SK-N-SH (cell line): Measurements from ENCODE around the gene PPIH. TPM values are rescaled to one million over a fixed set of nuclear protein-coding genes. Genes with fewer than 3 reads are reported as not detected.
"Not testable (repeated sequence)": the region's sequence is repeated elsewhere in the genome, so short reads cannot be mapped to it uniquely, and the experiment has no call there.

Experiments
- CTCF ChIA-PET: fragments of 300-600, 350-600 bp; formaldehyde crosslinking; extraction: SDS; loops from one replicate; lab custom pipeline; 2021; lab: Yijun Ruan, JAX
- POLR2A ChIA-PET: fragments of 350-600 bp; sonication (Branson Sonifier 250); formaldehyde crosslinking; extraction: SDS; loops from one replicate; lab custom pipeline; 2020; ENCODE audit warnings: antibody characterized with exemption, inconsistent platforms; lab: Yijun Ruan, JAX
- DNase-seq: peaks from one replicate; pipeline ENCODE4 v3.0.0; 2012
- H2AFZ ChIP-seq: fragments of 200-600 bp; sonication (generic); 2 replicates; pipeline ENCODE4 v1.8.1; 2016; ENCODE audit warnings: antibody characterized with exemption, mild to moderate bottlenecking, low read depth
- H3F3A ChIP-seq: fragments of 200-600 bp; sonication (generic); replicated peaks from 2 replicates; pipeline ENCODE3; 2016; ENCODE audit warnings: antibody characterized with exemption, mild to moderate bottlenecking; ENCODE audit not compliant: insufficient read depth
- H3K27ac ChIP-seq, 2 experiments: fragments of 200-500 bp in 1 of 2; fragments of 200-600 bp in 1 of 2; sonication (Bioruptor generic) in 1 of 2; sonication (generic), shearing (Covaris generic) in 1 of 2; 2 replicates each; pipeline versions ENCODE4 v1.5.1 to v1.6.1; 2014 to 2016; ENCODE audit warnings: low read depth in 2 of 2, inconsistent platforms in 1 of 2, low read length in 1 of 2, mild to moderate bottlenecking in 1 of 2, mixed read lengths in 1 of 2
- H3K27me3 ChIP-seq: fragments of 200-600 bp; sonication (generic), shearing (Covaris generic); 2 replicates; pipeline ENCODE4 v1.6.1; 2016; ENCODE audit warnings: mixed run types; ENCODE audit not compliant: insufficient read depth
- H3K36me3 ChIP-seq, 2 experiments: fragments of 200-500 bp in 1 of 2; fragments of 200-600 bp in 1 of 2; sonication (Bioruptor generic) in 1 of 2; sonication (generic) in 1 of 2; replicated peaks in 1 of 2; 2 replicates each; pipeline versions ENCODE3 to v1.5.1; 2014 to 2016; ENCODE audit warnings: low read length in 1 of 2, mild to moderate bottlenecking in 1 of 2; ENCODE audit not compliant: insufficient read depth in 2 of 2, control insufficient read depth in 1 of 2
- H3K4me1 ChIP-seq, 2 experiments: fragments of 200-500 bp in 1 of 2; fragments of 200-600 bp in 1 of 2; sonication (Bioruptor generic) in 1 of 2; sonication (generic), shearing (Covaris generic) in 1 of 2; 2 replicates each; pipeline versions ENCODE4 v1.5.1 to v1.6.1; 2014 to 2016; ENCODE audit warnings: low read depth in 1 of 2, low read length in 1 of 2, mixed run types in 1 of 2; ENCODE audit not compliant: insufficient read depth in 2 of 2, control insufficient read depth in 1 of 2
- H3K4me2 ChIP-seq: fragments of 200-600 bp; sonication (generic), shearing (Covaris generic); 2 replicates; pipeline ENCODE4 v1.6.1; 2017; ENCODE audit warnings: mixed run types
- H3K4me3 ChIP-seq, 2 experiments: fragments of 200-500 bp in 1 of 2; fragments of 200-600 bp in 1 of 2; sonication (Bioruptor generic) in 1 of 2; sonication (generic), shearing (Covaris generic) in 1 of 2; 2 replicates each; pipeline versions ENCODE4 v1.5.1 to v1.8.1; 2014 to 2016; ENCODE audit warnings: low read depth in 2 of 2, inconsistent platforms in 1 of 2, low read length in 1 of 2, mild to moderate bottlenecking in 1 of 2, mixed read lengths in 1 of 2, moderate library complexity in 1 of 2
- H3K79me2 ChIP-seq: fragments of 200-600 bp; sonication (generic); 2 replicates; pipeline ENCODE4 v1.8.1; 2017; ENCODE audit warnings: mild to moderate bottlenecking; ENCODE audit not compliant: insufficient read depth
- H3K9ac ChIP-seq: fragments of 200-600 bp; sonication (generic); 2 replicates; pipeline ENCODE4 v1.6.1; 2017; ENCODE audit warnings: mixed run types
- H3K9me2 ChIP-seq: fragments of 200-600 bp; sonication (generic); 2 replicates; pipeline ENCODE4 v1.6.1; 2017; ENCODE audit warnings: mixed run types
- H3K9me3 ChIP-seq: fragments of 200-600 bp; sonication (generic); 2 replicates; pipeline ENCODE4 v1.6.1; 2017; ENCODE audit warnings: mixed run types, mild to moderate bottlenecking, moderate library complexity
- H4K20me1 ChIP-seq: fragments of 200-600 bp; sonication (generic); 2 replicates; pipeline ENCODE4 v1.6.1; 2017; ENCODE audit warnings: mild to moderate bottlenecking, mixed run types; ENCODE audit not compliant: insufficient read depth
- CHD2 ChIP-seq: fragments of 150-350 bp; IDR thresholded peaks from 2 replicates; pipeline ENCODE4 v1.6.1; 2018; ENCODE audit warnings: low read length; ENCODE audit not compliant: partially characterized antibody
- ELF1 ChIP-seq: IDR thresholded peaks from 2 replicates; pipeline ENCODE4 v1.4.0; 2012
- EZH2phosphoT487 ChIP-seq: fragments of 200-600 bp; sonication (generic); IDR thresholded peaks from 2 replicates; pipeline ENCODE4 v1.6.1; 2017; ENCODE audit warnings: low read depth, mixed run types, mild to moderate bottlenecking, antibody characterized with exemption, moderate library complexity, borderline replicate concordance
- FOSL2 ChIP-seq: IDR thresholded peaks from 2 replicates; pipeline ENCODE4 v1.4.0; 2012; ENCODE audit warnings: low read depth, mild to moderate bottlenecking, moderate library complexity, borderline replicate concordance
- FOXJ3 ChIP-seq: sonication (generic); formaldehyde crosslinking; IDR thresholded peaks from 2 replicates; pipeline ENCODE4 v1.5.1; 2020; ENCODE audit warnings: mild to moderate bottlenecking, missing genetic modification reagents
- GABPA ChIP-seq: IDR thresholded peaks from 2 replicates; pipeline ENCODE4 v1.4.0; 2012; ENCODE audit warnings: low read depth, mild to moderate bottlenecking
- GATA2 ChIP-seq: sonication (generic); formaldehyde crosslinking; IDR thresholded peaks from 2 replicates; pipeline ENCODE4 v1.5.0; 2020; ENCODE audit warnings: mild to moderate bottlenecking, missing genetic modification reagents
- JUND ChIP-seq: IDR thresholded peaks from 2 replicates; pipeline ENCODE4 v1.4.0; 2012
- MEF2A ChIP-seq: IDR thresholded peaks from 2 replicates; pipeline ENCODE4 v1.4.0; 2012; ENCODE audit warnings: low read depth, borderline replicate concordance
- POLR2AphosphoS5 ChIP-seq: IDR thresholded peaks from 2 replicates; pipeline ENCODE4 v1.6.1; 2012; ENCODE audit warnings: low read depth, low read length
- RAD21 ChIP-seq: IDR thresholded peaks from 2 replicates; pipeline ENCODE4 v1.6.1; 2012; ENCODE audit warnings: mild to moderate bottlenecking, low read length
- RCOR1 ChIP-seq: fragments of 150-350 bp; IDR thresholded peaks from 2 replicates; pipeline ENCODE4 v1.6.1; 2017; ENCODE audit warnings: antibody characterized with exemption, low read length
- RFX5 ChIP-seq: IDR thresholded peaks from 2 replicates; pipeline ENCODE4 v1.6.1; 2012; ENCODE audit warnings: mild to moderate bottlenecking, improper control_type of control experiment, low read length
- RXRA ChIP-seq: IDR thresholded peaks from 2 replicates; pipeline ENCODE4 v1.4.0; 2012; ENCODE audit warnings: low read depth, mild to moderate bottlenecking, borderline replicate concordance
- SMC3 ChIP-seq: IDR thresholded peaks from 2 replicates; pipeline ENCODE4 v1.6.1; 2012; ENCODE audit warnings: low read depth, low read length, improper control_type of control experiment
- TEAD4 ChIP-seq: IDR thresholded peaks from 2 replicates; pipeline ENCODE4 v1.4.0; 2012; ENCODE audit warnings: mild to moderate bottlenecking, borderline replicate concordance; ENCODE audit not compliant: insufficient read depth
- YY1 ChIP-seq: IDR thresholded peaks from 2 replicates; pipeline ENCODE4 v1.4.0; 2012; ENCODE audit warnings: low read depth, mild to moderate bottlenecking
- WGBS: methylation state at CpG from one replicate; pipeline ENCODE4 v1.1.6; 2017; ENCODE audit warnings: low lambda C conversion rate; 5-methylcytosine and 5-hydroxymethylcytosine counted together
- polyA plus RNA-seq, 3 experiments: library from polyadenylated mRNA; depleted of rRNA; stranded (reverse); fragments of >200 nt; gene quantifications; 2 replicates each; pipeline ENCODE4 v1.2.3, GENCODE V29; 2012
- TF ChIP-seq, protein P1 (sequence below): IDR thresholded peaks from 2 replicates; pipeline ENCODE4 v1.4.0; 2012; ENCODE audit warnings: low read depth
- TF ChIP-seq, protein P2 (sequence below): fragments of 200-600 bp; sonication (generic); IDR thresholded peaks from 2 replicates; pipeline ENCODE4 v1.6.1; 2017; ENCODE audit warnings: antibody characterized with exemption, mild to moderate bottlenecking, moderate library complexity
- TF ChIP-seq, protein P3 (sequence below): IDR thresholded peaks from 2 replicates; pipeline ENCODE4; 2012

PPIH gene
- polyA plus RNA-seq, 1 of the 3 experiments (the other 2 are of a cell fraction) = 89.1 TPM

DNA sequence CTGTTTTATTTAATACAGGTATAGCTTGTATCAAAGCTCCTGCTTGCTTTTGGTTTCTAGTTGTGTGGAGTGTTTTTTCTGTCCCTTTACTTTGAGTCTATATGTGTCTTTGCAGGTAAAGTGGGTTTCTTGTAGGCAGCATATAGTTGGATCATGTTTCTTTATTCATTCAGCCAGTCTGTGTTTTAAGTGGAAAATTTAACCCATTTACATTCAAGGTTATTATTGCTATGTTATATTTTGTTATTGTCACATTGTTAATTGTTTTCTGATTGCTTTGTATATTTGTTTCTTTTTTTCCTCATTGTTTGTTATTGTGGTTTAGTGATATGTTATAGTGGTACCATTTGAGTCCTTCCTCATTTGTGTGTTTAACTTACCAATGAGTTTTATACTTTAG is 55.1 kb downstream of the PPIH start:
- H2AFZ ChIP-seq = no peak overlapping the region
- peaks cover 37% of the 10 kb centered on the region for H3K79me2 ChIP-seq
- DNase-seq = no peak
- H3K4me1 ChIP-seq = no peaks in the 10 kb centered on the region
- H3K4me2 ChIP-seq = no peak overlapping the region
- H3K9me3 ChIP-seq = peaks cover 13% of the 10 kb centered on the region; the same call in 1 of the 2 replicates
- no peaks in the 10 kb centered on the region for H3K9me2 ChIP-seq
- no peaks in the 10 kb centered on the region for H4K20me1 ChIP-seq
- no peaks in the 10 kb centered on the region for H3K27me3 ChIP-seq
- CTCF ChIA-PET = no interaction called here
- H3F3A ChIP-seq = peaks cover 5% of the 10 kb centered on the region
- H3K9ac ChIP-seq = no peak overlapping the region
- H3K36me3 ChIP-seq = peaks cover 4 to 52% of the 10 kb centered on the region in 2 experiments
- no peak overlapping the region for H3K4me3 ChIP-seq
- TF ChIP-seq RCOR1 = no peak
- TF ChIP-seq YY1 = no peak
- no peak for TF ChIP-seq EZH2phosphoT487
- no peak for TF ChIP-seq SMC3
- no peak for TF ChIP-seq RXRA
- TF ChIP-seq GATA2 (CRISPR knock-in tag) = no peak
- no peak for TF ChIP-seq GABPA
- TF ChIP-seq, protein P1, sequence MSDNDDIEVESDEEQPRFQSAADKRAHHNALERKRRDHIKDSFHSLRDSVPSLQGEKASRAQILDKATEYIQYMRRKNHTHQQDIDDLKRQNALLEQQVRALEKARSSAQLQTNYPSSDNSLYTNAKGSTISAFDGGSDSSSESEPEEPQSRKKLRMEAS = no peak
- no peak for TF ChIP-seq RFX5
- TF ChIP-seq JUND = no peak
- H3K27ac ChIP-seq = no peak overlapping the region
- POLR2A ChIA-PET = no interaction called here

DNA sequence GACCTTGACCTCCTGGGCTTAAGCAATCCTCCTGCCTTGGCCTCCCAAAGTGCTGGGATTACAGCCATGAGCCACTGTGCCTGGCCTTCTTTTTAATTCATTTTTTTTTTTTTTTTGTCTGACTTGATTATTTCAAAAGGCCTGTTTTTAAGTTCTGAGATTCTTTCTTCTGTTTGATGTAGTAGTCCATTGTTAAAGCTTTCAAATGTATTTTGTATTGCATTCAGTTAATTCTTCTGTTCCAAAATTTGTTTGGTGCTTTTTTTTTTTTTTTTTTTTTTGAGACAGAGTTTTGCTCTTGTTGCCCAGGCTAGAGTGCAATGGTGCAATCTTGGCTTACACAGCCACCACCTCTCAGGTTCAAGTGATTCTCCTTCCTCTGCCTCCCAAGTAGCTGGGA is 56.2 kb downstream of the PPIH start:
- Histone ChIP-seq H3K79me2 (peaks cover 37% of the 10 kb centered on the region), H3K36me3 (peaks cover 4 to 51% of the 10 kb centered on the region in 2 experiments), H3K9me3 (peaks cover 13% of the 10 kb centered on the region; the same call in 1 of the 2 replicates)
- H2AFZ ChIP-seq, H3K9me2 ChIP-seq, H3K4me2 ChIP-seq, H3K4me3 ChIP-seq, DNase-seq, CTCF ChIA-PET, POLR2A ChIA-PET, H3K4me1 ChIP-seq, H3K9ac ChIP-seq, H3K27ac ChIP-seq, H3F3A ChIP-seq, H4K20me1 ChIP-seq, H3K27me3 ChIP-seq: not testable (repeated sequence)

DNA sequence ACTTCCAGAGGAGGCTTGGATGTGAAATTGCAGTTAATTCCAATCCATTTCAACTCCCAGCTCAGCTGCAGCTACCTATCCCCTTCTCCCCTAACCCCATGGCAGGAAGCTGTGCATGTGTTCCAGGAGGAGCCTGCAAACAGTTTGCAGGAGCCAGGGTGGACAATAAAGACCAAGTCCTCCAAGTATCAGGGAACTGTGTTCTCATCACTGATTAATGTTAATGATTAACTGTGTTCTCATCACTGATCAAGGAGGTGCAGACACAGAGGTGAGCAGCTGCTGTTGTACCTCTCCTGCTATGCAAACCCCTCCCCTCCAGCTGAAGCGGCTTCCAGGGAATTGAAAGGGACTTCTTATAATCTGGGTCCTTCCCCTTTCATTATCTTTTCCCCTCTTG is 62.6 kb downstream of the PPIH start:
- Histone ChIP-seq H3K9me3 (no peaks in the 10 kb centered on the region), H4K20me1 (no peaks in the 10 kb centered on the region), H3K4me2 (no peak overlapping the region), H3K27ac (no peak overlapping the region), H3K9me2 (no peaks in the 10 kb centered on the region), H3K4me1 (no peaks in the 10 kb centered on the region), H3K9ac (no peak overlapping the region), H3F3A (no peaks in the 10 kb centered on the region), H2AFZ (no peak overlapping the region), H3K36me3 (no peaks in the 10 kb centered on the region), H3K27me3 (no peaks in the 10 kb centered on the region), H3K4me3 (no peak overlapping the region), H3K79me2 (no peaks in the 10 kb centered on the region)
- no peak for DNase-seq
- TF ChIP-seq, protein P2, sequence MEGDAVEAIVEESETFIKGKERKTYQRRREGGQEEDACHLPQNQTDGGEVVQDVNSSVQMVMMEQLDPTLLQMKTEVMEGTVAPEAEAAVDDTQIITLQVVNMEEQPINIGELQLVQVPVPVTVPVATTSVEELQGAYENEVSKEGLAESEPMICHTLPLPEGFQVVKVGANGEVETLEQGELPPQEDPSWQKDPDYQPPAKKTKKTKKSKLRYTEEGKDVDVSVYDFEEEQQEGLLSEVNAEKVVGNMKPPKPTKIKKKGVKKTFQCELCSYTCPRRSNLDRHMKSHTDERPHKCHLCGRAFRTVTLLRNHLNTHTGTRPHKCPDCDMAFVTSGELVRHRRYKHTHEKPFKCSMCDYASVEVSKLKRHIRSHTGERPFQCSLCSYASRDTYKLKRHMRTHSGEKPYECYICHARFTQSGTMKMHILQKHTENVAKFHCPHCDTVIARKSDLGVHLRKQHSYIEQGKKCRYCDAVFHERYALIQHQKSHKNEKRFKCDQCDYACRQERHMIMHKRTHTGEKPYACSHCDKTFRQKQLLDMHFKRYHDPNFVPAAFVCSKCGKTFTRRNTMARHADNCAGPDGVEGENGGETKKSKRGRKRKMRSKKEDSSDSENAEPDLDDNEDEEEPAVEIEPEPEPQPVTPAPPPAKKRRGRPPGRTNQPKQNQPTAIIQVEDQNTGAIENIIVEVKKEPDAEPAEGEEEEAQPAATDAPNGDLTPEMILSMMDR = no peak
- TF ChIP-seq YY1 (no peak), POLR2AphosphoS5 (no peak), FOXJ3 (CRISPR knock-in tag) (no peak), MEF2A (no peak), FOSL2 (no peak), RCOR1 (no peak), TEAD4 (no peak), ELF1 (no peak), RAD21 (no peak), SMC3 (no peak), CHD2 (no peak), RXRA (no peak)
- TF ChIP-seq, protein P3, sequence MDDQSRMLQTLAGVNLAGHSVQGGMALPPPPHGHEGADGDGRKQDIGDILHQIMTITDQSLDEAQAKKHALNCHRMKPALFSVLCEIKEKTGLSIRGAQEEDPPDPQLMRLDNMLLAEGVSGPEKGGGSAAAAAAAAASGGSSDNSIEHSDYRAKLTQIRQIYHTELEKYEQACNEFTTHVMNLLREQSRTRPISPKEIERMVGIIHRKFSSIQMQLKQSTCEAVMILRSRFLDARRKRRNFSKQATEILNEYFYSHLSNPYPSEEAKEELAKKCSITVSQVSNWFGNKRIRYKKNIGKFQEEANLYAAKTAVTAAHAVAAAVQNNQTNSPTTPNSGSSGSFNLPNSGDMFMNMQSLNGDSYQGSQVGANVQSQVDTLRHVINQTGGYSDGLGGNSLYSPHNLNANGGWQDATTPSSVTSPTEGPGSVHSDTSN = no peak
- WGBS = 94% methylated on average over 1 of the region's 1 CpG
- ChIA-PET POLR2A (no interaction called here), CTCF (interaction anchor here (0.7 to 2.1 kb wide), 3 partner anchors 10 to 357 kb away, joined by 3 to 7 read pairs (median 3); no protein-coding TSS in a partner anchor)
